Measurements from ENCODE around the gene NIP7.

Gene NIP7

GRCh38 chr16:69373019-69373418 lies 33.4 kb downstream of the NIP7 start:
- Histone ChIP-seq H3K9me3 (ENCODE audit: control insufficient read depth, insufficient read depth, low read length) (no peaks in the 10 kb centered on the region), H3K79me2 (ENCODE audit: control insufficient read depth, low read length) (peaks cover 72% of the 10 kb centered on the region), H3K36me3 (ENCODE audit: control insufficient read depth, low read length) (peaks cover 83% of the 10 kb centered on the region), H4K20me1 (ENCODE audit: control insufficient read depth, insufficient read depth, low read depth, low read length) (no peaks in the 10 kb centered on the region), H3K27me3 (ENCODE audit: control insufficient read depth, low read length) (no peaks in the 10 kb centered on the region), H3K27ac (ENCODE audit: low read depth, low read length) (peak overlapping the region; percentile 96), H3K4me2 (ENCODE audit: low read length) (peak overlapping the region; percentile 66), H3K4me1 (ENCODE audit: control insufficient read depth, low read length) (peaks cover 79% of the 10 kb centered on the region), H3F3A (ENCODE audit: control insufficient read depth, insufficient read depth) (peaks cover 37% of the 10 kb centered on the region), H3K9me2 (replicated peaks; ENCODE audit: control insufficient read depth, low read length) (no peaks in the 10 kb centered on the region), H3K4me3 (ENCODE audit: low read length) (peak overlapping the region; percentile 54)
- TF ChIP-seq, protein P1, sequence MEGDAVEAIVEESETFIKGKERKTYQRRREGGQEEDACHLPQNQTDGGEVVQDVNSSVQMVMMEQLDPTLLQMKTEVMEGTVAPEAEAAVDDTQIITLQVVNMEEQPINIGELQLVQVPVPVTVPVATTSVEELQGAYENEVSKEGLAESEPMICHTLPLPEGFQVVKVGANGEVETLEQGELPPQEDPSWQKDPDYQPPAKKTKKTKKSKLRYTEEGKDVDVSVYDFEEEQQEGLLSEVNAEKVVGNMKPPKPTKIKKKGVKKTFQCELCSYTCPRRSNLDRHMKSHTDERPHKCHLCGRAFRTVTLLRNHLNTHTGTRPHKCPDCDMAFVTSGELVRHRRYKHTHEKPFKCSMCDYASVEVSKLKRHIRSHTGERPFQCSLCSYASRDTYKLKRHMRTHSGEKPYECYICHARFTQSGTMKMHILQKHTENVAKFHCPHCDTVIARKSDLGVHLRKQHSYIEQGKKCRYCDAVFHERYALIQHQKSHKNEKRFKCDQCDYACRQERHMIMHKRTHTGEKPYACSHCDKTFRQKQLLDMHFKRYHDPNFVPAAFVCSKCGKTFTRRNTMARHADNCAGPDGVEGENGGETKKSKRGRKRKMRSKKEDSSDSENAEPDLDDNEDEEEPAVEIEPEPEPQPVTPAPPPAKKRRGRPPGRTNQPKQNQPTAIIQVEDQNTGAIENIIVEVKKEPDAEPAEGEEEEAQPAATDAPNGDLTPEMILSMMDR (IDR thresholded peaks at IDR 0.05; ENCODE audit: low read depth, low read length, poor library complexity, severe bottlenecking) = no peak

DNA sequence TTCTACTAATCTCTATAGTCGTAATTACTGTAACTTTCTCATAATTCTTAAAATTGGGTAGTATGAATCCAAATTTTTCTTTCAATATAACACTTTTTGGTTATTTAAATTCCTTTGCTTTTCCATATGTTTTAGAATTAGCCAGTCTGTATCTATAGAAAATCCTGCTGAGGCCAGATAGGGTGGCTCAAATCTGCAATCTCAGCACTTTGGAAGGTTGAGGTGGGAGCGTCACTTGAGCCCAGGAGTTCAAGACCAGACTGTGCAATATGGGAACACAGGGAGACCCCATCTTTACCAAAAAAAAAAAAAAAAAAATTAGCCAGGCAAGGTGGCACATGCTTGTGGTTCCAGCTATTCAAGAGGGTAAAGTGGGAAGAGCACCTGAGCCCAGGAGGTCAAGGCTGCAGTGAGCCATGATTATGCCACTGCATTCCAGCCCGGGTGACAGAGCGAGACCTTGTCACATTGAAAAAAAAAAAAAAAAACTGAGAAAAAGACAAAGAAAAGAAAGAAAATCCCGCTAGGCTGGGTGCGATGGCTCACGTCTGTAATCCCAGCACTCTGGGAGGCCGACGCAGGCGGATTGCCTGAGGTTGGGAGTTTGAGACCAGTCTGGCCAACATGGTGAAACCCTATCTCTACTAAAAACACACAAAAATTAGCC lies 37.0 kb downstream of the NIP7 start:
- no peak overlapping the region for H3K4me2 ChIP-seq (ENCODE audit: low read length)
- H3K4me1 ChIP-seq (ENCODE audit: control insufficient read depth, low read length) = peaks cover 75% of the 10 kb centered on the region
- H3F3A ChIP-seq (ENCODE audit: control insufficient read depth, insufficient read depth) = peaks cover 35% of the 10 kb centered on the region
- no peak overlapping the region for H3K4me3 ChIP-seq (ENCODE audit: low read length)
- no peaks in the 10 kb centered on the region for H3K9me3 ChIP-seq (ENCODE audit: control insufficient read depth, insufficient read depth, low read length)
- H3K27ac ChIP-seq (ENCODE audit: low read depth, low read length) = peak overlapping the region; percentile 15; the same call in 1 of the 2 replicates
- peaks cover 84% of the 10 kb centered on the region for H3K79me2 ChIP-seq (ENCODE audit: control insufficient read depth, low read length)
- TF ChIP-seq EZH2phosphoT487 (IDR thresholded peaks at IDR 0.05; ENCODE audit: borderline replicate concordance, low read length) = no peak
- TF ChIP-seq, protein P1 (IDR thresholded peaks at IDR 0.05; ENCODE audit: low read depth, low read length, poor library complexity, severe bottlenecking) = no peak
- no peaks in the 10 kb centered on the region for H3K27me3 ChIP-seq (ENCODE audit: control insufficient read depth, low read length)
- H3K9me2 ChIP-seq (replicated peaks; ENCODE audit: control insufficient read depth, low read length) = no peaks in the 10 kb centered on the region
- no peaks in the 10 kb centered on the region for H4K20me1 ChIP-seq (ENCODE audit: control insufficient read depth, insufficient read depth, low read depth, low read length)
- peaks cover 84% of the 10 kb centered on the region for H3K36me3 ChIP-seq (ENCODE audit: control insufficient read depth, low read length)

DNA sequence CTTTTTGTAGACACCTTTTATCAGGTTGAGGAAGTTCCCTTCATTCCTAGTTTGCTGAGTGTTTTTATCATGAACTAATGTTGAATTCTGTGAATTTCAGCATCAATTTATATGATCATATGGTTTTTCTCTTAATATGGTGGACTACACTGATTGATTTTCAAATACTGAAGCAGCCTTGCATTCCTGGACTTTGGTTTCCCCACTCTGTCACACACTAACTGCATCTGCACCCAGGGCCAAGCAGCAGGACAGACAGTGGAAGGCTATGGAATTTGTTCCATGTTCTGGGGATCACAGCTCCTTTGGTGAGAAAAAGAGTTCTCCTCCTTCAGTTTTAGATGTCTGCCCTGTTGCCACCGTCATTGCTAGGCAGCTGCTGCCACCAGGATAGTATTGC lies 38.5 kb downstream of the NIP7 start:
- H3K27me3 ChIP-seq (ENCODE audit: control insufficient read depth, low read length) = no peaks in the 10 kb centered on the region
- TF ChIP-seq, protein P1 (IDR thresholded peaks at IDR 0.05; ENCODE audit: low read depth, low read length, poor library complexity, severe bottlenecking) = no peak
- TF ChIP-seq EZH2phosphoT487 (IDR thresholded peaks at IDR 0.05; ENCODE audit: borderline replicate concordance, low read length) = no peak
- H3F3A ChIP-seq (ENCODE audit: control insufficient read depth, insufficient read depth) = peaks cover 21% of the 10 kb centered on the region
- peaks cover 94% of the 10 kb centered on the region for H3K79me2 ChIP-seq (ENCODE audit: control insufficient read depth, low read length)
- H3K4me1 ChIP-seq (ENCODE audit: control insufficient read depth, low read length) = peaks cover 75% of the 10 kb centered on the region
- peaks cover 87% of the 10 kb centered on the region for H3K36me3 ChIP-seq (ENCODE audit: control insufficient read depth, low read length)
- H3K9me3 ChIP-seq (ENCODE audit: control insufficient read depth, insufficient read depth, low read length) = no peaks in the 10 kb centered on the region
- H4K20me1 ChIP-seq (ENCODE audit: control insufficient read depth, insufficient read depth, low read depth, low read length) = no peaks in the 10 kb centered on the region
- no peak overlapping the region for H3K4me3 ChIP-seq (ENCODE audit: low read length)
- no peaks in the 10 kb centered on the region for H3K9me2 ChIP-seq (replicated peaks; ENCODE audit: control insufficient read depth, low read length)
- H3K4me2 ChIP-seq (ENCODE audit: low read length) = no peak overlapping the region
- no peak overlapping the region for H3K27ac ChIP-seq (ENCODE audit: low read depth, low read length)

Data from DOHH2 (cell line).